Astrocyte (in vitro differentiated cells and primary cell): Measurements from ENCODE around the gene SPOCK1. TPM values are rescaled to one million over a fixed set of nuclear protein-coding genes. Genes with fewer than 3 reads are reported as not detected.

ENCODE experiments used
- DNase-seq: peaks from one replicate; pipeline ENCODE4 v3.0.0-alpha.2; 2010; ENCODE audit warnings: low read depth
- FAIRE-seq: peaks from 2 replicates; lab custom pipeline; 2011; peaks lifted over from hg19 to GRCh38; lab: Jason Lieb, UNC
- H2AFZ ChIP-seq: 2 replicates; pipeline ENCODE4 v1.6.0; 2012; ENCODE audit warnings: low read depth, low read length, inconsistent platforms
- H3K27ac ChIP-seq: 2 replicates; pipeline ENCODE4 v1.5.1; 2011; ENCODE audit warnings: low read depth, low read length, inconsistent platforms
- H3K27me3 ChIP-seq: 2 replicates; pipeline ENCODE4 v1.6.0; 2011; ENCODE audit warnings: low read length, inconsistent platforms; ENCODE audit not compliant: insufficient read depth
- H3K36me3 ChIP-seq: 2 replicates; pipeline ENCODE4 v1.5.1; 2011; ENCODE audit warnings: low read length, inconsistent platforms; ENCODE audit not compliant: insufficient read depth
- H3K4me1 ChIP-seq: 2 replicates; pipeline ENCODE4 v1.5.1; 2011; ENCODE audit warnings: low read length, inconsistent platforms; ENCODE audit not compliant: insufficient read depth
- H3K4me2 ChIP-seq: 2 replicates; pipeline ENCODE4 v1.6.0; 2012; ENCODE audit warnings: low read length, inconsistent platforms
- H3K4me3 ChIP-seq: 2 replicates; pipeline ENCODE4 v1.5.1; 2011; ENCODE audit warnings: low read depth, mild to moderate bottlenecking, low read length, inconsistent platforms; ENCODE audit not compliant: insufficient read depth
- H3K79me2 ChIP-seq: 2 replicates; pipeline ENCODE4 v1.6.0; 2012; ENCODE audit warnings: mild to moderate bottlenecking, low read length, inconsistent platforms; ENCODE audit not compliant: insufficient read depth
- H3K9ac ChIP-seq: 2 replicates; pipeline ENCODE4 v1.6.0; 2012; ENCODE audit warnings: mild to moderate bottlenecking, low read length, inconsistent platforms
- H3K9me3 ChIP-seq: 2 replicates; pipeline ENCODE4 v1.5.1; 2012; ENCODE audit warnings: low read depth, mild to moderate bottlenecking, low read length, inconsistent platforms; ENCODE audit not compliant: insufficient read depth
- H4K20me1 ChIP-seq: 2 replicates; pipeline ENCODE4 v1.6.0; 2012; ENCODE audit warnings: low read length, inconsistent platforms; ENCODE audit not compliant: insufficient read depth
- H3K27ac Mint-ChIP-seq: one replicate; pipeline ENCODE4 v1.8.0; 2021; ENCODE audit warnings: mild to moderate bottlenecking, mixed read lengths; ENCODE audit not compliant: unreplicated experiment
- H3K27me3 Mint-ChIP-seq: one replicate; pipeline ENCODE4 v1.8.0; 2021; ENCODE audit warnings: low read depth, mixed read lengths; ENCODE audit not compliant: unreplicated experiment
- H3K36me3 Mint-ChIP-seq: one replicate; pipeline ENCODE4 v1.8.0; 2021; ENCODE audit warnings: low read depth, mixed read lengths; ENCODE audit not compliant: unreplicated experiment
- H3K4me1 Mint-ChIP-seq: one replicate; pipeline ENCODE4 v1.8.0; 2021; ENCODE audit warnings: low read depth, mixed read lengths; ENCODE audit not compliant: unreplicated experiment
- H3K4me3 Mint-ChIP-seq: one replicate; pipeline ENCODE4 v1.8.0; 2021; ENCODE audit warnings: mild to moderate bottlenecking, moderate library complexity, mixed read lengths; ENCODE audit not compliant: unreplicated experiment
- H3K9me3 Mint-ChIP-seq: one replicate; pipeline ENCODE4 v1.8.0; 2021; ENCODE audit warnings: mild to moderate bottlenecking, mixed read lengths; ENCODE audit not compliant: unreplicated experiment
- EZH2 ChIP-seq: IDR thresholded peaks from 2 replicates; pipeline ENCODE4 v1.6.1; 2012; ENCODE audit warnings: mild to moderate bottlenecking, low read length, inconsistent platforms; ENCODE audit not compliant: insufficient read depth
- total RNA-seq: library from RNA; stranded (reverse); gene quantifications from 2 replicates; pipeline ENCODE4 v1.2.1, GENCODE V29; 2021
- TF ChIP-seq, protein P1 (sequence below): IDR thresholded peaks from 2 replicates; pipeline ENCODE4 v1.5.1; 2011; ENCODE audit warnings: low read depth, mild to moderate bottlenecking, inconsistent platforms, low read length, moderate library complexity; ENCODE audit not compliant: insufficient read depth

SPOCK1 gene
- total RNA-seq, 1 donor from 2014 or later: 53.5 TPM

- Histone ChIP-seq H3K4me3 (no peak overlapping the region), H2AFZ (no peak overlapping the region), H4K20me1 (peaks cover 4% of the 10 kb centered on the region), H3K9ac (no peak overlapping the region), H3K79me2 (peaks cover 16% of the 10 kb centered on the region), H3K9me3 (no peaks in the 10 kb centered on the region), H3K4me1 (peaks cover 18% of the 10 kb centered on the region), H3K27me3 (no peaks in the 10 kb centered on the region), H3K4me2 (no peak overlapping the region), H3K36me3 (no peaks in the 10 kb centered on the region), H3K27ac (no peak overlapping the region)
- FAIRE-seq: no peak
- Mint-ChIP-seq H3K4me1 (peaks cover 10% of the 10 kb centered on the region), H3K36me3 (no peaks in the 10 kb centered on the region), H3K4me3 (no peak overlapping the region), H3K27ac (no peak overlapping the region), H3K9me3 (no peaks in the 10 kb centered on the region), H3K27me3 (no peaks in the 10 kb centered on the region)
- TF ChIP-seq EZH2: no peak
- TF ChIP-seq, protein P1, sequence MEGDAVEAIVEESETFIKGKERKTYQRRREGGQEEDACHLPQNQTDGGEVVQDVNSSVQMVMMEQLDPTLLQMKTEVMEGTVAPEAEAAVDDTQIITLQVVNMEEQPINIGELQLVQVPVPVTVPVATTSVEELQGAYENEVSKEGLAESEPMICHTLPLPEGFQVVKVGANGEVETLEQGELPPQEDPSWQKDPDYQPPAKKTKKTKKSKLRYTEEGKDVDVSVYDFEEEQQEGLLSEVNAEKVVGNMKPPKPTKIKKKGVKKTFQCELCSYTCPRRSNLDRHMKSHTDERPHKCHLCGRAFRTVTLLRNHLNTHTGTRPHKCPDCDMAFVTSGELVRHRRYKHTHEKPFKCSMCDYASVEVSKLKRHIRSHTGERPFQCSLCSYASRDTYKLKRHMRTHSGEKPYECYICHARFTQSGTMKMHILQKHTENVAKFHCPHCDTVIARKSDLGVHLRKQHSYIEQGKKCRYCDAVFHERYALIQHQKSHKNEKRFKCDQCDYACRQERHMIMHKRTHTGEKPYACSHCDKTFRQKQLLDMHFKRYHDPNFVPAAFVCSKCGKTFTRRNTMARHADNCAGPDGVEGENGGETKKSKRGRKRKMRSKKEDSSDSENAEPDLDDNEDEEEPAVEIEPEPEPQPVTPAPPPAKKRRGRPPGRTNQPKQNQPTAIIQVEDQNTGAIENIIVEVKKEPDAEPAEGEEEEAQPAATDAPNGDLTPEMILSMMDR: no peak
- DNase-seq: no peak
These were observed 195.6 kb downstream of the SPOCK1 start for GRCh38 chr5:137303509-137303908.

DNA sequence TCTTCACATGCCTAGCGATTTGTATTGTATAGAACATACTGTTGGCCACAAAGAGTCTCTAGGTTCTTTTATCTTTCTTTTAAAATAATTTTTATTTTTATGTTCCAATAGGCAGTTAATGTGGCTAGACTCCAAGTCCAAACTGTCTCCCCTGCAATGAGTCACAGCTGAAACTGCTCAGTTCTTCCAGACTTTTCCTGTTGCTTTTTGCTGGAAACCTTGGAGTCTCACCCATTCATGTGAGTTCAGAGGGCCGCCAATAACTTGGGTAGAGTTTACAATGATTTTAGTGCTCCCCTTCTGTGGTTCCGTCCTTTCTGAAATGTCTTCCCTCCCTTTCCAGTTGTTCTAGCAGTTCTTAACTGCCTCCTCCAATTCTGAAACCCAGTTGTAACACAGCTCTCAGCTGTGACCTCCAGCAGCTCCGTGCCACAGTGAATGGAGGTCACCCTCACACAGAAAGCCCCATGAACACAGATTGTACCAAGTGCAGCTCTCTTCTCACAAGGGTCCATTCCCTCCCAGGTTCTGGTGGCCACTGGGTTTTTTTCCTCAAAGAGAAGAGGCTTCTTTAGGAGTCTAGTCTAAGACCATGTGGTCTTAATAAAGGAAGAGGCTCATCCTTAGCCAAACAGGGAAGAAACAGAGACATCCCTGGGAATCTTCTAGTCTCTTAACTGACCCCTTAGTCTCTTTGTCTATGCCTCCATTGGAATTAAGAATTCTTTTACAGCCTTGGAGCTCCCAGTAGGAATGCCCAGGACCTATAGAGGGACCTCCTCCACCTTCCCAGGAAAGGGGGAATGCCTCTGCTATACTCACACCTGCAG lies 198.5 kb downstream of the SPOCK1 start:
- H3K36me3 ChIP-seq: no peaks in the 10 kb centered on the region
- no peaks in the 10 kb centered on the region for H3K36me3 Mint-ChIP-seq
- no peak overlapping the region for H3K4me3 Mint-ChIP-seq
- H3K4me1 ChIP-seq: peaks cover 22% of the 10 kb centered on the region
- peaks cover 16% of the 10 kb centered on the region for H3K4me1 Mint-ChIP-seq
- H3K27ac ChIP-seq: peak overlapping the region; percentile 52
- peak overlapping the region; percentile 11 for H3K27ac Mint-ChIP-seq
- H3K4me3 ChIP-seq: no peak overlapping the region
- H3K27me3 ChIP-seq: no peaks in the 10 kb centered on the region
- no peaks in the 10 kb centered on the region for H3K9me3 ChIP-seq
- no peaks in the 10 kb centered on the region for H3K27me3 Mint-ChIP-seq
- no peaks in the 10 kb centered on the region for H3K79me2 ChIP-seq
- no peak for TF ChIP-seq EZH2
- H3K9ac ChIP-seq: peak overlapping the region; percentile 25
- H3K4me2 ChIP-seq: peak overlapping the region; percentile 63
- FAIRE-seq: peak; percentile 52
- peak overlapping the region; percentile 31 for H2AFZ ChIP-seq
- peak; percentile 81 for DNase-seq
- H3K9me3 Mint-ChIP-seq: no peaks in the 10 kb centered on the region
- peaks cover 4% of the 10 kb centered on the region for H4K20me1 ChIP-seq

GRCh38 chr5:137296213-137296781 lies 202.8 kb downstream of the SPOCK1 start:
- peaks cover 21% of the 10 kb centered on the region for H3K4me1 ChIP-seq
- H3K36me3 ChIP-seq: no peaks in the 10 kb centered on the region
- no peak for FAIRE-seq
- H3K27ac ChIP-seq: peak overlapping the region; percentile 66
- H3K4me2 ChIP-seq: peak overlapping the region; percentile 50
- TF ChIP-seq, protein P1: no peak
- no peak for TF ChIP-seq EZH2
- H3K27me3 ChIP-seq: no peaks in the 10 kb centered on the region
- DNase-seq: peak; percentile 90
- H4K20me1 ChIP-seq: peaks cover 8% of the 10 kb centered on the region
- peak overlapping the region; percentile 67 for H3K9ac ChIP-seq
- Mint-ChIP-seq H3K27me3 (no peaks in the 10 kb centered on the region), H3K9me3 (no peaks in the 10 kb centered on the region), H3K36me3 (no peaks in the 10 kb centered on the region), H3K4me1 (peaks cover 16% of the 10 kb centered on the region), H3K4me3 (no peak overlapping the region), H3K27ac (no peak overlapping the region)
- H3K9me3 ChIP-seq: no peaks in the 10 kb centered on the region
- no peak overlapping the region for H3K4me3 ChIP-seq
- H3K79me2 ChIP-seq: peaks cover 7% of the 10 kb centered on the region
- no peak overlapping the region for H2AFZ ChIP-seq
